HG03159 (cell line): ENCODE data around the gene FRS2.
"Not testable (repeated sequence)": the region's sequence is repeated elsewhere in the genome, so short reads cannot be mapped to it uniquely, and the experiment has no call there.

Experiments used
- ATAC-seq: cut with Tn5 transposase; IDR thresholded peaks from one replicate; pipeline ENCODE4 v1.9.1; 2021; ENCODE audit warnings: mild to moderate bottlenecking, moderate library complexity; ENCODE audit not compliant: unreplicated experiment

FRS2 gene

DNA sequence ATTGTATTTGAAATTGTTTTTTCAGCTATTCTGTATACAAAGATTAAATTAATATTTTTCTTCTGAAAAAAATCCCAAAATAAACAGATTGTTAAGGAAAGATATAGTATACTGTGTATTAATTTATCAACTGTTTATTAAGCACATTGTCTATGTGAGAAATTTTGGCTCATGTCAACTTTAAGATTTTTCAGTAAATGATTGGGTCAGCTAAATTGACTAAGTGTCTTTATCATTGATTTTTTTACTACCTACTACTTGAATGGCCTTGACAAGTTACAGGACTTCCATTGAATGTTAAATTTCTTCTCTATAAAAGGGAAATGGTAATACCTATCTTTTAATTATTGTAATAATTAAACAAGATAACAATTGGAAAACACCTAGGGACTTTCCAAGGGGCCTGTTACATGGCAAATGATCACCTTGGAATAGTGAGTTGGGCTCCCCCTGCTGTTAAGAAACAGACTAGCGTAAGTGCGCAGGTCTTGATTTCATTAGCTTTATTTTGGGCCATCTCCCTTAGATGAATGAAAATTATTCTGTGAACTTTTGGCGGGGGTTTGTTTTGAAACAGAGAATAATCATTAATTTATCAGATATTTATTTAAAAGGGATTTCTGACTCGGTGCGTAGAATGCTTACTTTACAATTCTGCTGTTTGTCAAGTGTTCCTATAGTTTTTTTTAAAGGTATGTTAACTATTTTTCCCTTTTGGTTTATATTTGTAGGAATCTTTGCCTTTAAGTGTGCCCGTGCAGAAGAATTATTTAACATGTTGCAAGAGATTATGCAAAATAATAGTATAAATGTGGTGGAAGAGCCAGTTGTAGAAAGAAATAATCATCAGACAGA is 100.6 kb downstream of the FRS2 start:
- ATAC-seq = peak; percentile 79

DNA sequence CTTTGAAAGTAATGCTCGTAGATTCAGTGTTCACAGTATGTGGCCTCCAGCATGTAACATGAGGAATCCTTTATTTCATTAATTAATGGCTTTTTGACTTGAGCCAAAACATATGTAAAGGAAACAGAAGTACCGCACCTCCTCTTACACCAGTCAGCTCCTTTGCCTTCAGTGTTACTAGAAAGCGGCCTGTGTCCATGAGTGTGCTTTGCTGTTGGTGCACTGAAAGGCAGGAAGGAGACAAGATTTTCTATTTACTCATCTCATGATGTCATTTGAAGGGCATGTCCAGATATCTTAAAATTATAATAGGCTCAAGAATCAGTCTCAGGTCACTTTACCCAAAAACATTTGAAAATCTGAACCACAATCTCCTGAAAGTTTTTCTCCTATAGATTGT is 105.2 kb downstream of the FRS2 start:
- ATAC-seq = no peak

DNA sequence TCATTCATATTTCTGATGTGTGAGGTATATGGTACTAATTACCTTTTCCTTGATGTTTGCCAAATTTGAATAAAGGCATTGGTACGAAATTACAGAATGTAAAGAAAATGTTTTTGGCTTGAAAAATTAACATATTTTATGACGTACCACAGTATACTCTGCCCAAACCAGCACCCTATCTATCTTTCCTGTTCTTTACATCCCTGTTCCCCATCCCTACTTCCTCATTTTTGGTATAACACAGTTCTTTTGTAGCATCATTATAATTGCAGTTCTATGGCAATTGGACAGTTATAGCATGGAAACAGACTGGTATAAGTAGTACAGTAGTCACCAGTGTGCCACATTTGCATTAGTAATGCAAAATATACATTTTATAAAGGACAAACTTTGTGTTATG is 108.1 kb downstream of the FRS2 start:
- no peak for ATAC-seq

DNA sequence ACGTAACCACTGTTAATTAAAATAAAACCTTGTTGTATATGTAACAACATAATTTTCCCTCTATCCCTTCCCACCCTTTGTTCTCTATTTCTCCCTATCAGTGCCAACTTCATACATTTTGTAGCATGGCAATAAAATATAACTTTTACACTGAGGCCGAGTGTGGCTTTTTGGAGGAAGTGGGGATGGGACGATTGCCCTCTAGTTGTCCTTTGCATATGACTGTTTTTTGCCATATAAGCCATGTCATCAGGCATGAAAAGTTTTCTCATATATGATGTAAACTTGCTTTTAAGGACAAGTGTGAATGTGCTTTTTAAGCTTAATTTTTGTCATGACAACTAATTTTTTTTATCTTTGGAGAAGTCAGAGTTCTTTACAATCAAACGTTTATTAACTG is 108.8 kb downstream of the FRS2 start:
- no peak for ATAC-seq

DNA sequence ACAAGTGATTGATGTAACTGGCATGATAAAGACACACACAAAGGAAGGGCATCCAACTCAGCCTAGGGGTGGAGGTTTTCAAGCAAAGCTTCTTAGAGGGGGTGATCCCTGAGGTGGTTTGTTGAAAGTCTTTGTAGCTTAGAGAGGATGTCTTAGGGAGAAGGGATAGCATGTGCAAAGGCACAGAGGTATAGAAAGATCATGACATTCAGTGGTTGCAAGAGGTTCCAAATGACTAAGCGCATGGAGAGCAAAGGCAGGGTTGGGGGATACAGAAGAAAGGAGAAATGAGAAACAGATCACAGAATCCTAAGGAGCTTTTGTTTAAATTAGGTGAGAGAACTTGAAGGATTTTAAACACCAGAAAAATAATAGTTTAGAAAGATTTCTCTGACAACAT is 109.9 kb downstream of the FRS2 start:
- no peak for ATAC-seq

DNA sequence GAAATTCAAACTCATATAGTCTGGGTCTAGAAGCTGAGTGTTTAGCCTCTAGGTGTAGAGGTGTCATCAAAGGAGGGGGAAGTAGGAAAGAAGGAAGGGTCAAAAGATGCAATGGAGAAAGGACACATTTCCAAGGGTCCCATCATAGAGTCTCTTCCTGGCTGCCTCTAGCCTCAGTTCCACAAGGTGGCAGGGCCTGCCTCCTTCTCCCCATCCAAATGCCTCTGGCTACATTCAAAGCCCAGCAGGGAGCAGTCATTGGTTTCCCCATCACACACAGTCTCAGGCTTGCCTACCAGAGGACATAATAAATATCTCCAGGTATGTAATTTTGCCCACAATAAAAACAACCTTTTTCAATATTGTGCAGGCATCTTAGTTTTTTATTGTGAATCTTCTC is 113.0 kb downstream of the FRS2 start:
- no peak for ATAC-seq

DNA sequence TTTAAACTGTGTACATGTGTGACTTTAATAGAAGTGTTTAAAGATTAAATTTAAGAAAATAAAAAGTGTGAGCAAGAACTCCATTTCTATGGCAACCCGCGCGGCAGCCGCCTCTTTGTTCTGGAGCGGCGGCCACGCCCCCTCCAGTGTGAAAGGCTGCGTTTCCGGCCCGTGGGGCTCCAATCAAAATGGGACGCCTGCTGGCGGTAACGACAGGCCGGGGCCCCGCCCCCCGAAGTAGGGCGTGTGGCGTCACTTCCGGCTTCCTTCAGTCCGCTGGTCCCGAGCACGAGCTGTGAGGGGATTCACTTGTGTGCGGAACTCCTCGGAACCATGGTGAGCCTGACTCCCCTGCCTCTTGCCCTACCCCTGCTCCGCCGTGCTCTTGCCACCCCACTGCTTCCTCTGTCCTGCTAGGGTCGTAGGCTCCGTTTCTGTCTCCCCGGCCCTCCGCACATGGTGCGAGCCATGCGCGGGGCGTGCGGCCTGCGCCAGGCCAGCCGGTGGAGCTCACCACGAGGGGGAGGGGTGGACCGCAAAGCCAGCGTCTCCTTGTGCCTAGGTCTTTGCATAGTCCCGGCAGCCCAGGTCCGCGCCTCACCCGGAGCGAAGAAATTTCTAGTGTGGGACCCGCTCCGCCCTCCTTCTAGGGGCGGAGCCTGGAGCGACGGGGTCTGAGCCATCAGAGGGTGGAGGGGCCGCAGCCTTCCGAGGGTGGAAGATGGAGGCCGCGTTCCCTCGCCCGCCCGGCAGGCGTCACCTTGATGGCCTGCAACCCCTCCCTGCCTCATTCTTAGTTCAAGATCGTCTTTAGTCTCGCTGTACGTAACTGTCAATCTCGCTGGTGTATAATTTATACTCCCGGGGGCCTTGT is 115.2 kb downstream of the FRS2 start, which contains the start of gene CCT2:
TSS of gene CCT2 (plus strand) at position 271 of the 874 bp plus-strand sequence. CDS start at position 334, 63 bp downstream.
- ATAC-seq = peak; percentile 95

DNA sequence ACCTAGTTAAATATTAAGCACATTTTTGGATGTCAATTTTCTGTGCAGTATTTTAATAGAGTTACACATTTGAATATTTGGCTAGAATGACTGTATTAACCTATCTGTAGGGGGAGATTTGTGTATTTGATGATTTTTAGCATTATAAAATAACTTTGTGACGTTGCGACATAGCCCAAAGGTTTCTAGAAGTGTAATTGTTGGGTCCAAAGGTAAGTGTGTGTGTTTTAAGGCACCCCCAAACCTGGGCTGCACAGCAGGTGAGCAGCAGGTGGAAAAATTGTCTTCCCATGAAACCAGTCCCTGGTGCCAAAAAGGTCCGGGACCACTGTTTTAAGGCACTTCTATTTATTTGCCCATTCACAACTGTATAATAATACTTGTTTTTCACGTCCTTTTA is 118.3 kb downstream of the FRS2 start:
- no peak for ATAC-seq

DNA sequence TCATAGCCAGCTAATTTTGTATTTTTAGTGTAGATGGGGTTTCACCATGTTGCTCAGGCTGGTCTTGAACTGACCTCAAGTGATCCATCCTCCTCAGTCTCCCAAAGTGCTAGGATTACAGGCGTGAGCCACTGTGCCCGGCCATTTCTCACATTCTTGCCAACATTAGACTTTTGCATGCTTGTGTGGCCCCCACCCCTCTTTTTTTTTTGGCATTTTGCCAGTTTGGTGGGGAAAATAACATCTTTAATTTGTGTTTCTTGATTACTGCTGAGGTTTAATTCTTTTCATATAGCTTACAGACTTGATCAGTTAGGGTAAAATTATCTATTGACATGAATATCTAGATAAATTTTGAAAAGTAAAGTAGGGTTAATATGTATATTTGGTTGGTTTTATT is 118.9 kb downstream of the FRS2 start:
- ATAC-seq = no peak

DNA sequence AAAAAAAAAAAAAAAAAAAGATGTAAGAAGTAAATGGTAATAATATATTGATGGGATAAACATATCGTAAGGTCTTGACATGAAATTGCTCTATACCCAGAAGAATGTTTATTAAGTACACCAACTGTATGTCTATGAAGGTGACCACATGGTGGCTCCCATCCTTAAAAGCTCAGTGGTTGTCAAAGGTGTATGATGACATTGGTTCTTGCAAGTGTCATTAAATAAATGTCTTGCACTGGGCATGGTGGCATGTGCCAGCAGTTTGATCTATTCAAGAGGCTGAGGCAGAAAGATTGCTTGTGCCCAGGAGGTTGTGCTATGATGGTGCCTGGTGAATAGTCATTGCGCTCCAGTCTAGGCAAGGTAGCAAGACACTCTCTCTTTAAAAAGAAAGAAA is 125.5 kb downstream of the FRS2 start:
- ATAC-seq = no peak

DNA sequence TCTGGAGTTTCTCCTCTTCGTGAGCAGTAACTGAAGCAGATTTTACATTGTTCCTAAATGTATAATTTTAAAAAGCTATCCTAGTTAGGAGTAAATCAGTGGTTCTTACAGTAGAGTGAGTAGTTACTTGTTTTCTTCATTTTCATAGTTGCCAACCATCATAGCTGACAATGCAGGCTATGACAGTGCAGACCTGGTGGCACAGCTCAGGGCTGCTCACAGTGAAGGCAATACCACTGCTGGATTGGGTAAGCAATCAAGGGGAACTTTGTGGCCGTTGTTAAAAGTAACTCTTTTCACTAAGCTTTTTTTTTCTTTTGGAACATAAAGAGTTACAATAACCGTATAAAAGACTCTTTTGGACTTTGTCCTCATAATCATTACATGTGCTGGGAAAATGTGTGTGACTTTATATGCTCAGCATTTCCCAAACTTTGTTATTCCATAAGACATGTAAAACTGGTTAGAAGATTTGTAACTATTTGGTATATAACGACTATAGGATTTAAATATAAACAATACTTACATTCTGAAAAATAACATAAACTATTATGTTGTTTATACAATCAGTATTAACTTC is 128.1 kb downstream of the FRS2 start:
- ATAC-seq = no peak

DNA sequence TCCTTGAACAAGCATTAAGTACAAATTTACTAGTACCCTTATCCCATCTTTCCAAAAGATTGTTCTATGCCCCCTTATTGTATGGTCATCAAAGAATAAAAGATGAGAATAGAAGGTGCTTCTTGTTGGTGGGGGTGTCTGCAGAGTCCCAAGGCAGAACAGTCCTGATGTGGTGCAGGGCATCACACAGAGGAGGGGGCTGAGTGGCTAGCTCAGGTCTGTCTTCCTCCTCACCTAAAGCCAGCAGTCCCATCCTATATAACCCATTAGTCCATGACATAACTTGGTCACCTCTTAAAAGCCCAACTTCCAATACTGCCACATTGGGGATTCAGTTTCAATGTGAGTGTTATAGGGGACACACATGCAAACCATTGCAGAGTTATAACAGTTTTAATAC is 130.6 kb downstream of the FRS2 start:
- no peak for ATAC-seq

DNA sequence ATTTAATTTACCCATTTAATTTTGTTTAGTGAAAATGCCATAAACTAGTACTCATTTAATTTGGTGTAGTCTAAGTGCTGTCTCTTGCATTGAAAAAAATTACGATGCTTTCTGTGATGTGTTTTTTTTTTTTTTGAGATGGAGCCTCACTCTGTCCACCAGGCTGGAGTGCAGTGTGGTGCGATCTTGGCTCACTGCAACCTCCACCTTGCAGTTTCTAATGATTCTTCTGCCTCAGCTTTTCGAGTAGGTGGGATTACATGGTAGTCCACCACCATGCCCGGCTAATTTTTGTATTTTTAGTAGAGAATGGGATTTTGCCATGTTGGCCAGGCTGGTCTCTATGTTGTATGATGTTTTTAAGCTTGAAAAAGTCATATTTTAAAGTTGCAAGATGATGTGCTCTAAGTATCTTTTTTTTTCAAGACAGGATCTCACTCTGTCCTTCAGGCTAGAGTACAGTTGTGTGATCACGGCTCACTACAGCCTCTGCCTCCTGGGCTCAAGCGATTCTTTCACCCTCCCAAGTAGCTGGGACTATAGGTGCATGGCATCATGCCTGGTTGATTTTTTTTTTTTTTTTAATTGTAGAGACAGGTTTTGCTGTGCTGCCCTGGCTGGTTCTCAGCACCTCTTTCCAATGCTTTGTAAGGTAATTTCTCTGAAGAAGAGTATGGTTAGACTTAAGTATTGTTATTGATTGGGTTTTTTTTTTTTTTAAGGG is 131.9 kb downstream of the FRS2 start:
- no peak for ATAC-seq

DNA sequence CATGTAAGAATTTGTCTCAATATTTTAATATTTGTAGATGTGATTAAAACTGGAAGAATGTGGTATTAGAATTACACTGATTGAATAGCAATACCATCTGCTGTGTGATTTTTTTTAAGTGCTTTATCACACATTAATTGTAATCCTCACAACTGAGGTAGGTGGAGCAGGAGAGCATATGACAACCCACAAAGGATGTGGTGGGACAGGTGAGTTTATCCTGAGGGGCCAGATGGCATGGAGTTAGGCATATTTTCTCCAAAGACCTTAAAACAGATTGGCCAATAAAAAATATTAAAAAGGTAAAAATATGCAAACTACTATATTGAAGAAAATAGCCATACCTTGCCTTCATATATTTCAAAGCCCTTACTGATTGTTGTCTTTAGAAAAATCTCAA is 132.8 kb downstream of the FRS2 start:
- no peak for ATAC-seq

DNA sequence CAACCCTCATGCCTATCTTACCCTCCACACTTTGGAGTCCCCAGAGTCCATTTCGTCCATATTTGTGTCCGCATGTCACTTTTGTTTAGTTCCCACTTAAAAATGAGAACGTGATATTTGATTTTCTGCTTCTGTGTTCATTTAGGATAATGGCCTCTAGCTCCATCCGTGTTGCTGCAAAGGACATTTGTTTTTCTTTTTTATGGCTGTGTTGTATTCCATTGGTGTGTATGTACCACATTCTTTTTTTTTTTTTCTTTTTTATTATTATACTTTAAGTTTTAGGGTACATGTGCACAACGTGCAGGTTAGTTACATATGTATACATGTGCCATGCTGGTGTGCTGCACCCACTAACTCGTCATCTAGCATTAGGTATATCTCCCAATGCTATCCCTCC is 133.4 kb downstream of the FRS2 start:
- ATAC-seq = not testable (repeated sequence)

DNA sequence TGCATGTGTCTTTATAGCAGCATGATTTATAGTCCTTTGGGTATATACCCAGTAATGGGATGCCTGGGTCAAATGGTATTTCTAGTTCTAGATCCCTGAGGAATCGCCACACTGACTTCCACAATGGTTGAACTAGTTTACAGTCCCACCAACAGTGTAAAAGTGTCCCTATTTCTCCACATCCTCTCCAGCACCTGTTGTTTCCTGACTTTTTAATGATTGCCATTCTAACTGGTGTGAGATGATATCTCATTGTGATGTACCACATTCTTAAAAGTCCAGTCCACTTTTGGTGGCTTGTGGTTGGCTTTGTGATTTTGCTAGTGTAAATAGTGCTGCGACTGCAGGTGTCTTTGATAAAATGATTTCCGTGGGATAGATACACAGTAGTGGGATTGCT is 134.1 kb downstream of the FRS2 start:
- not testable (repeated sequence) for ATAC-seq

DNA sequence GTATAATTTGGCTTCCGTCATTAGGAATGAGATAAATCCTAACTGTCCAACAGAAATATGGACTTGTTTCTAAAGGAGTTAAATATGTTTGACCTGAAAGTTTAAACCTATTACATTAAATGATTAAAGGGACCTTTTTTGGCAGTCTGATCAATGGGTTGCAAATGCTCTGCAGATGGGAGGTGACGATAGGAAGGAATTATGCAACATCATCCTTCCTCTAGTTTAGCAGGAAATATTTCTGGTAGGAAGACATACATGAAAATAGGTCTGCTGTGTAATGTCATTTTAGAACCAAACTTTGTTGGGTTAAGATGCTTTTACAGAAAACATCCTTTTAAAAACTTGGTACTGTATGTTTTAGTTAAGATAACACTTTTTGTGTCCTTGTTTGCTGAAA is 137.9 kb downstream of the FRS2 start:
- ATAC-seq = no peak

DNA sequence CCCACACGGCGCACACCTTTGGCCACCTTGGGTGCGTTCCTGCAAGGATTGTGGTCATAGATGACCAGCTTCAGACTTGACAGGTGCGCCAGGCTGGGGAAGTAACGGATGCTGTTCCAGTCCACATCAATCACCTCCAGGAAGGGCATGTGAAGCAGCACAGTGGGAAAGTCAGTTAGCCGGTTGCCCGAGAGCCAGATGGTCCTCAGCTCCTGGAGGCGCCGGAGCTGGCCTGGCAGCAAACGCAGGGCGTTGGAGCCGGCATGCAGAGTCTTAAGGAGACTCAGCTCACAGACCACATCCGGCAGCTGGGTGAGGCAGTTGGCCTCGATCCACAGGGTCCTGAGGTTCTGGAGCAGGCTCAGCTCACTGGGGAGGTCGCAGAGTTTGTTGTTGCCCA is 139.9 kb downstream of the FRS2 start:
- no peak for ATAC-seq

DNA sequence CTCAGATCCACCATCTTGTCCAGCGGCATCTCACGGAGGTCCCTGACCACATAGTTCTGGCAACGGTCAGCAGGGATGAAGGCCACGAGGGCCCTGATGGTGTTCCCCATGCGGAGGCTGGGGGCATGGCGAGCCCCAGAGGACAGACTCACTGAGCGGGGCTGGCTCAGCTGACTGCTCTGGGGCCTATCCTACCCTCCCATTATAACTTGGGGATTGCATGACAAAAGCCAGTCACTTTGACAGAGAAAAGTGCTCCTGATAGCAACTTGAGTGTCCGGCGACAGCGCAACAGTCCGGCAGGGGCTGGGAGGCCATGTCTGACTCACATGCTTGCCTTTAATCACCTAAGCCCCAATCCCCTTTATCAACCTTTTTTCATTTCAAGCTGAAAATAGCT is 140.5 kb downstream of the FRS2 start, which contains the start of gene LRRC10:
TSS of gene LRRC10 (minus strand) at position 179 of the 400 bp plus-strand sequence. CDS start at position 110, 69 bp downstream.
- no peak for ATAC-seq

DNA sequence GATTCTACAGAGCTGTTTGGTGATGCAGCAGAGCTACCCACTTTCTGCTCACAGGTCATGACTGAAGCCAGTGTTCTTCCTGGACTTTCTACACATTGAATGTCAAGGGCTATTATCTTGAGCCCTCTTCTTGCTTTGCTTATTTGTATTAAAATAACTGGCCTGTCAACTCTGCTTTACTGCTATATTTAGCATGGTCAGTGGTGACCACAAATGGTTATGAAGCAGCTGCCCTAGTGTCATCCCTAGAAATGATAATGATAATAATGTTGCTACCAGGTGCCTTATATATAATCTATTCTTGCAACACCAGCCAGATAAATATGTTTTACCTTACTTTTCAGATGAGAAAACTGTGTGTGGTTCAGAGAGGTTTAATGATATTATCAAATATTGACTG is 143.2 kb downstream of the FRS2 start:
- no peak for ATAC-seq

DNA sequence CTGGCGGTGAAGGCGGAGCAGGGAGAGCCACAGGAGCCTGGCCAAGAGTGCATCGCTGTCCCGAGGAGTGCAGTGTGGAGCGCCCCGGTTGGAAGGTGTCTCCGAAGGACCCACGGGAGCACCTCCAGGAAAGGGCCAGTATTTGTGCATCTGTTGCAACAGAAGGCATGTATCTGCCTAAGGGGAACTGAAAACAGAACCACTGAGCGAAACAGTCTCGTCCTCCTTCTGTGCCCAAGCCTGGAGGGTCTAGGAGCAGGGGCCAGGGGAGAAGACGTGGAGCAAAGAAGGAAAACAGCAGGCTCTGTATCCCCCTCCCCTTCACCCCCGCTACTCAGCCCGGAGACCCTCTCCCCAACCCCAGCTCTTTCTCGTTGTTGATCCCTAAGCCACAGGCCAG is 145.8 kb downstream of the FRS2 start:
- ATAC-seq = no peak
